Measurements from ENCODE around the gene CCBE1. TPM values are rescaled to one million over a fixed set of nuclear protein-coding genes. Genes with fewer than 3 reads are reported as not detected.

Gene CCBE1
- total RNA-seq, 1 donor from 2014 or later: under 0.01 TPM

GRCh38 chr18:59620381-59620780 lies 76.8 kb downstream of the CCBE1 start:
- no peak for DNase-seq (ENCODE audit: low read depth in 2 of 2)

GRCh38 chr18:59619816-59620215 lies 77.4 kb downstream of the CCBE1 start:
- DNase-seq (ENCODE audit: low read depth in 2 of 2): no peak

- peak in 1 of 2 donors; percentile 30 for DNase-seq (ENCODE audit: low read depth in 2 of 2)
Measured at GRCh38 chr18:59617468-59617932, 79.7 kb downstream of the CCBE1 start.

- DNase-seq (ENCODE audit: low read depth in 2 of 2): no peak
Measured at GRCh38 chr18:59616501-59616900, 80.7 kb downstream of the CCBE1 start.

GRCh38 chr18:59613903-59614302 lies 83.3 kb downstream of the CCBE1 start:
- no peak for DNase-seq (ENCODE audit: low read depth in 2 of 2)

- no peak for DNase-seq (ENCODE audit: low read depth in 2 of 2)
Measured at GRCh38 chr18:59612381-59612780, 84.8 kb downstream of the CCBE1 start.

GRCh38 chr18:59610546-59611140 lies 86.6 kb downstream of the CCBE1 start:
- DNase-seq (ENCODE audit: low read depth in 2 of 2): no peak

GRCh38 chr18:59609654-59610053 lies 87.6 kb downstream of the CCBE1 start:
- DNase-seq (ENCODE audit: low read depth in 2 of 2): no peak

- no peak for DNase-seq (ENCODE audit: low read depth in 2 of 2)
Measured at GRCh38 chr18:59607471-59607870, 89.8 kb downstream of the CCBE1 start.

- no peak for DNase-seq (ENCODE audit: low read depth in 2 of 2)
Measured at GRCh38 chr18:59607078-59607379, 90.2 kb downstream of the CCBE1 start.

- no peak for DNase-seq (ENCODE audit: low read depth in 2 of 2)
Measured at GRCh38 chr18:59606193-59607077, 90.8 kb downstream of the CCBE1 start.

GRCh38 chr18:59605633-59606192 lies 91.5 kb downstream of the CCBE1 start:
- DNase-seq (ENCODE audit: low read depth in 2 of 2): no peak

- DNase-seq (ENCODE audit: low read depth in 2 of 2): no peak
Measured at GRCh38 chr18:59604877-59605276, 92.3 kb downstream of the CCBE1 start.

GRCh38 chr18:59597049-59597448 lies 100.2 kb downstream of the CCBE1 start:
- no peak for DNase-seq (ENCODE audit: low read depth in 2 of 2)

GRCh38 chr18:59593291-59593717 lies 103.9 kb downstream of the CCBE1 start:
- DNase-seq (ENCODE audit: low read depth in 2 of 2): no peak

GRCh38 chr18:59592624-59593023 lies 104.6 kb downstream of the CCBE1 start:
- no peak for DNase-seq (ENCODE audit: low read depth in 2 of 2)

- no peak for DNase-seq (ENCODE audit: low read depth in 2 of 2)
Measured at GRCh38 chr18:59582395-59582794, 114.8 kb downstream of the CCBE1 start.

- no peak for DNase-seq (ENCODE audit: low read depth in 2 of 2)
Measured at GRCh38 chr18:59579509-59579908, 117.7 kb downstream of the CCBE1 start.

- no peak for DNase-seq (ENCODE audit: low read depth in 2 of 2)
Measured at GRCh38 chr18:59577386-59577655, 119.9 kb downstream of the CCBE1 start.

- DNase-seq (ENCODE audit: low read depth in 2 of 2): no peak
Measured at GRCh38 chr18:59576541-59577385, 120.5 kb downstream of the CCBE1 start.

GRCh38 chr18:59575995-59576394 lies 121.2 kb downstream of the CCBE1 start:
- DNase-seq (ENCODE audit: low read depth in 2 of 2): no peak

GRCh38 chr18:59573962-59574361 lies 123.3 kb downstream of the CCBE1 start:
- DNase-seq (ENCODE audit: low read depth in 2 of 2): no peak
